ENCODE measurements around the gene BRSK2. TPM values are rescaled to one million over a fixed set of nuclear protein-coding genes. Genes with fewer than 3 reads are reported as not detected.
"Not testable (repeated sequence)": the region's sequence is repeated elsewhere in the genome, so short reads cannot be mapped to it uniquely, and the experiment has no call there.

BRSK2 gene
- total and polyA plus RNA-seq, 2 of the 4 experiments (the other 2 are of a cell fraction) = 0.18 to 0.62 TPM

GRCh38 chr11:1418192-1418795 is 28.6 kb downstream of the BRSK2 start:
- WGBS, 2 experiments (ENCODE audit: extremely low coverage in 2 of 2, insufficient read length in 1 of 2) = no CpG with 5 or more reads among the region's 1 CpG
- H3K4me3 ChIP-seq (ENCODE audit: insufficient read depth, low read depth, low read length); H3K27ac ChIP-seq (ENCODE audit: insufficient read depth, low read length); H3K18ac ChIP-seq (ENCODE audit: low read depth, low read length); DNase-seq; BruUV-seq (replicated peaks); H2BK5ac ChIP-seq (ENCODE audit: low read depth, low read length, poor library complexity, severe bottlenecking); H2BK20ac ChIP-seq (ENCODE audit: low read depth, low read length); H4K91ac ChIP-seq (ENCODE audit: insufficient read depth, low read depth, low read length); H2AK9ac ChIP-seq (replicated peaks; ENCODE audit: low read depth, low read length, poor library complexity); CTCF ChIA-PET; H4K5ac ChIP-seq (ENCODE audit: low read depth, low read length); H3K4ac ChIP-seq (ENCODE audit: low read depth, low read length); H3K36me3 ChIP-seq (ENCODE audit: control insufficient read depth, insufficient read depth, low read length); H4K20me1 ChIP-seq (ENCODE audit: insufficient read depth, low read length); intact Hi-C loops (cut with micrococcal nuclease); H3K79me1 ChIP-seq (ENCODE audit: low read depth in 1 of 2, low read length in 2 of 2); POLR2A ChIA-PET (ENCODE audit: unreplicated experiment); H3K4me1 ChIP-seq (ENCODE audit: control insufficient read depth, insufficient read depth, low read length); H3K9ac ChIP-seq (ENCODE audit: low read depth, low read length); H3K23ac ChIP-seq (ENCODE audit: low read depth, low read length); H4K8ac ChIP-seq (ENCODE audit: low read depth in 2 of 2, low read length in 2 of 2); dilution Hi-C loops (cut with HindIII; ENCODE audit: low sequenced_read_pairs, unreplicated experiment); H2AK5ac ChIP-seq (ENCODE audit: low read depth, low read length); H3K9me1 ChIP-seq (ENCODE audit: insufficient read depth, low read length); H3K14ac ChIP-seq (replicated peaks; ENCODE audit: low read depth, low read length); H3K4me2 ChIP-seq (ENCODE audit: low read depth, low read length); H3K27me3 ChIP-seq (ENCODE audit: control insufficient read depth, insufficient read depth, low read length); H2BK120ac ChIP-seq (ENCODE audit: low read depth, low read length); H3K56ac ChIP-seq (ENCODE audit: extremely low read depth, insufficient read depth, low read length); H2AFZ ChIP-seq (replicated peaks; ENCODE audit: low read length, poor library complexity); ATAC-seq (ENCODE audit: low read depth); in situ Hi-C loops (cut with MboI; ENCODE audit: low sequenced_read_pairs); H2BK15ac ChIP-seq (ENCODE audit: low read depth, low read length): not testable (repeated sequence)
- H3K9me3 ChIP-seq (ENCODE audit: control insufficient read depth, insufficient read depth, low read length) = peaks cover 31% of the 10 kb centered on the region

Data from IMR-90 (cell line).